HG03159 (cell line): ENCODE measurements around the gene GATD1.
"Not testable (repeated sequence)": the region's sequence is repeated elsewhere in the genome, so short reads cannot be mapped to it uniquely, and the experiment has no call there.

Experiments used
- ATAC-seq: cut with Tn5 transposase; IDR thresholded peaks from one replicate; pipeline ENCODE4 v1.9.1; 2021; ENCODE audit warnings: mild to moderate bottlenecking, moderate library complexity; ENCODE audit not compliant: unreplicated experiment

Gene GATD1

GRCh38 chr11:765025-765801, 12.1 kb downstream of the GATD1 start:
- ATAC-seq: no peak

- ATAC-seq: no peak
Measured at GRCh38 chr11:764322-765024, 12.8 kb downstream of the GATD1 start.

- ATAC-seq: no peak
Measured at GRCh38 chr11:763549-764321, 13.6 kb downstream of the GATD1 start.

DNA sequence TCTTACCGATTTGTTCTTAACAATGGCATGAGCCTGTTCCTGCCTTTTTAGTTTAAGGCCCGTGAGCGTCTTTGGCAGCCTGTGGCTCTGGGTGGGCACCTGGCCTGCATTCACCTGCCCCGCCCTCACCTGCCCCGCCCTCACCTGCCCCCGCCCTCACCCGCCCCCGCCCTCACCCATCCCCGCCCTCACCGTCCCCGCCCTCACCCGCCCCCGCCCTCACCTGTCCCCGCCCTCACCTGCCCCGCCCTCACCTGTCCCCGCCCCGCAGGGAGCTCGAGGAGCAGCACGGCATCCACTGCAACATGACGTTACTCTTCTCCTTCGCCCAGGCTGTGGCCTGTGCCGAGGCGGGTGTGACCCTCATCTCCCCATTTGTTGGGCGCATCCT, 14.2 kb downstream of the GATD1 start:
- ATAC-seq: no peak

GRCh38 chr11:762421-763072, 14.7 kb downstream of the GATD1 start:
- no peak for ATAC-seq

DNA sequence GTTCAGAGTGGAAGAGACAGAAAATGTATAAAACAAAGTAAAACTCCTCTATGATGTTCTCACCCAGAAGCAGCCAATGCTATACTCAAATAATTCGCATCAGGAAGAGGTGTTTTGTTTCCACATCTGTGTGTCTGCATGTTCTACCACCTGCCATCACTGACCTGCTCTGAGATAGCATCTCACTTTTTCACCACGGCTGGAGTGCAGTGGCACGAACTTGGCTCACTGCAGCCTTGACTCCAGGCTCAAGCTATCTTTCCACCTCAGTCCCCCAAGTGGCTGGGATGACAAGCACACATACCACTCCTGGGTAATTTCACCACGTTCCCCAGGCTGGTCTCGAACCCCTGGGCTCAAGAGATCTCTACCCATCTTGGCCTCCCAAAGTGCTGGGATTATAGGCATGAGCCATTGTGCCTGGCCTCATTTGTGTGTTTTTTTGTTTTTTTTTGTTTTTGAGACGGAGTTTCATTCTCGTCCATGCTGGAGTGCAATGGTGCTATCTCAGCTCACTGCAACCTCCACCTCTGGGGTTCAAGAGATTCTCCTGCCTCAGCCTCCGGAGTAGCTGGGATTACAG, 15.7 kb downstream of the GATD1 start:
- ATAC-seq: no peak

DNA sequence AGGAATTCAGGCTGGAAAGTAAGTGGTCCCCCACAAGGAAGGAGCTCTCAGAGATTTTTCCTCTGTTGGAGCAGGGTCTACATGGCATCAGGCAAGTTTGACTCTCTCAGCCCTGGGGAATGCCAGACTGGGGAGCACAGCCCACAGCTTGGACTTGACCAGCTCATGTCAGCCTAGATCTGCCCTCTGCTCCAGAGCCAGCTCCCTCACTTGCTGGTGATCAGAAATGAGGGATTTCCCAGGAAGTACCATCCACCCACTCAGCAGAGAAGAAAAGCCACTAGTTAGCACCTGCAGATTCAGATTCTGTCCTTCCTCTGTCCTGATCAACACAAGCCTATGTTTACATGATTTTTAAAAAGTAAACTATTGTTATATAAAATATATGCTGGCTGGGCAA, 17.1 kb downstream of the GATD1 start:
- ATAC-seq: no peak

DNA sequence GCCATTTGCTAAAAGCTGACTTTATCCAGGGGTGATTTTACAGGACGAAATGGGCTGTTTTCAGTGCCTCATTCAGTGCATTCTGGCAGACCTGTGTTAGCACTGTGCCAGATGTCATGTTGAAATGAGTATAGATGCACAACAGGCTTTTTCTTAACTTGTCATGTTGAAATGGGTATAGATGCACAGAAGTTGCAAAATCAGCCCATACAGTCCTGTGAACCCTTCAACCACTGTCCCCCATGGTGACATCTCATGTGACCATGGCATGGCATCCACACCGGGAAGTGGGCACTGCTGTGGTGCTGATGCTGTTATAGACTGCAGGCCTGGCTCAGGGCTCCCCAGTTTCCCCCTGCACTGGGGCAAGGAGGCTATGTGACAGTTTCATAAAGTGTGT, 27.6 kb downstream of the GATD1 start:
- ATAC-seq: no peak

DNA sequence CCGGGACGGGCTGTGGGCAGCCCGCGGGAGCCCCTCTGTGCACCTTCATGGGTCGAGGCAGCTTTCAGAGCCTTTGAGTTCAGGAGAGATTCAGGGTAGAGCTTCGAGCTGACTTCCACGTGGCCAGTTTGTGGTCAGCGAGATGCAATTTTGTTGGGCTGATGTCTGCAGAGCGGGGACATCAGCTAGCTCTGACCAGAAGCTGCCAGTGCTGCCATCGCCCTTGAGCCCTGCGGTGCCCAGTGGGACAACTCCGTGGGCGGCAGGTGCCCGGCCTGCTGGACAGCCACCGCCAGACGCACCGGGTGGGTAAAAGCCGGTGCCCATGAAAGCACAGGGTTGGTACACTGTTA, 29.3 kb downstream of the GATD1 start:
- no peak for ATAC-seq

- ATAC-seq: peak; percentile 84
Measured at GRCh38 chr11:747158-748006, 29.9 kb downstream of the GATD1 start, which contains the start of gene TALDO1. TALDO1 (plus strand) TSS chr11:747464; CDS start chr11:747482, 18 bp downstream.

- ATAC-seq: peak; percentile 24
Measured at GRCh38 chr11:746289-747157, 30.8 kb downstream of the GATD1 start.

DNA sequence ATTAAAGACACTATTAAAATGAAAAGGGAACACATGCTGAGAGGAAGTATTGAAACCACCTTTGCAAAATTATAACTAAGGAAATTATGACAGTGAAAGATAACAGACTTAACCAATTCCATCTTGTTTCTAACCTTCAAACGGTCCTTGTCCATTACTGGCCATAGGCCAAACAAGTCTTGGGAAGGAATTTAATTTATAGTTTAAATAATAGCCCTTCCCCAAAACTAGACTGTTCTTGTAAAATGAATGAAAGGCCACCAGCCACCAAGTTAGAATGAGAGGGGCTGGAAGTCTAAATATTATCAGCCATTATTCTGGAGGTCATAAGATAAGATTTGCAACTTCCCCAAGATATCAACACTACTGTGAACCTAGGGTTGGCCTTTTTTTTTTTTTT, 31.9 kb downstream of the GATD1 start:
- ATAC-seq: no peak

DNA sequence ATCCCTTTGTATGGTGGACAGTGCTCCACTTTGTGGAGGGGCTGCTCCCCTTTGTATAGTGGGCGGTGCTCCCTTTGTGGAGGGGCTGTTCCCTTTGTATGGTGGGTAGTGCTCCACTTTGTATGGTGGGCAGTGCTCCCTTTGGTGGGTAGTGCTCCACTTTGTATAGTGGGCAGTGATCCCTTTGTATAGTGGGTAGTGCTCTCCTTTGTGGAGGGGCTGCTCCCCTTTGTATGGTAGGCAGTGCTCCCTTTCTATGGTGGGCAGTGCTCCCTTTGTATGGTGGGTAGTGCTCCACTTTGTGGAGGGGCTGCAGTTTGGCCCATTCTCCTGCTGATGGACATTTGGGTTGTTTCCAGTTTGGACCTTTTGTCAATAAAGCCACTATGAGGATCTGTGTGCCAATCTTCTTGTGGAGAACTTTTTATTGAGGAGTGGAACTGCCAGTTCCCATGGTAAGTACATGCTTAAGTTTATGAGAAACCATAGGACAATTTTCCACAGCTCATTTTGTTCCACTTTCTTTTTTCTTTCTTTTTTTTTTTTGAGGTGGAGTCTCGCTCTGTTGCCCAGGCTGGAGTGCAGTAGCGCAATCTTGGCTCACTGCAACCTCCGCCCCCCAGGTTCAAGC, 34.6 kb downstream of the GATD1 start:
- no peak for ATAC-seq

- no peak for ATAC-seq
Measured at GRCh38 chr11:742156-742546, 35.1 kb downstream of the GATD1 start.

GRCh38 chr11:737899-738298, 39.4 kb downstream of the GATD1 start:
- ATAC-seq: not testable (repeated sequence)

DNA sequence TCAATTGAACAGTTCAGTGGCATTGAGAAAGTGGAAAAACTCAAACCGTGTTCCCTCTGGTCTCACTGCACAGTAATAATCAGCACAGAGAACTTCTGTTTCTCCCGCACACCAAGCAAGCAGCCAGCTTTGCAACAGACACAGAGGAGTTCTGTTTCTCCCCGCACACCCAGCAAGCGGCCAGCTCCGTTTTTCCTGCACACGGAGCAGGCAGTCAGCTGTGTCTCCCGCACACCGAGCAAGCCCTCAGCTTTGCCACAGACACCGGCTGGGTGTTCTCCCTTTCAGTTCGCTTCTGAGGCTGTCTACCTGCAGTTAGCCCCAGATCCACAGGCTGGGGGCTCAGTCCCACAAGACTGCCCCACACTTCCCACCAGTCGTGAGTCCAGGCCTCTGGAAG, 39.9 kb downstream of the GATD1 start:
- ATAC-seq: no peak

- not testable (repeated sequence) for ATAC-seq
Measured at GRCh38 chr11:734541-734940, 42.7 kb downstream of the GATD1 start.

DNA sequence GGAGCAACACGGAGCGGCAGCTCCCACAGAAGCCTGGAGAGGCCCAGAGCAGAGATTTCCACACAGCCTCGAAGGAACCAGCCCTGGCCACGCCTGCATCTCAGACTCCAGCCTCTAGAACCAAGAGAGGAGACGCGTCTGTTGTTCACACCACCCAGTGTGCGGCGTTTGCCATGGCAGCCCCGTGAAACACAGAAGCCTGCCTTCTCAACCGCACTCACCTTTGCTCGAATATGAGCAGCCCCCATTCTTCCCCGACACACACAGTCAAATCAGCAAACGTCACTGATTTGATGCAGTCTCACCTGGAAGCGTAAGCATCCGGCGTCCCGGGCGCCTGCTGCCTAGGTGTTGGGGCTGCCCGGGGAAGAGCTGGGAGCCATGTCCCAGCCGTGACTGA, 44.2 kb downstream of the GATD1 start:
- ATAC-seq: no peak
